Lung (tissue), 12 donors: ENCODE measurements around the gene ALCAM. TPM values are rescaled to one million over a fixed set of nuclear protein-coding genes. Genes with fewer than 3 reads are reported as not detected.
"Not testable (repeated sequence)": the region's sequence is repeated elsewhere in the genome, so short reads cannot be mapped to it uniquely, and the experiment has no call there.

Source experiments
- ATAC-seq: fragments of 200-7000 bp; cut with Tn5 transposase; one replicate; pipeline ENCODE4 v1.9.1; 2020; ENCODE audit warnings: moderate number of reproducible peaks; ENCODE audit not compliant: insufficient read depth, low FRiP score
- DNase-seq, 3 donors: peaks; one replicate each; pipeline ENCODE4 v3.0.0-alpha.2; 2013 to 2017
- H3K27ac ChIP-seq, 2 donors: one replicate each; pipeline ENCODE4 v1.5.1; 2013; ENCODE audit warnings: mild to moderate bottlenecking in 2 of 2, moderate library complexity in 2 of 2, control low read depth in 1 of 2, inconsistent platforms in 1 of 2, low read depth in 1 of 2, low read length in 1 of 2
- H3K27me3 ChIP-seq, 3 donors: one replicate each; pipeline ENCODE4 v1.5.1; 2013; ENCODE audit warnings: low read length in 2 of 3; ENCODE audit not compliant: control insufficient read depth in 3 of 3, insufficient read depth in 3 of 3
- H3K36me3 ChIP-seq, 4 donors: one replicate each; pipeline ENCODE4 v1.5.1; 2013; ENCODE audit warnings: low read length in 4 of 4, mild to moderate bottlenecking in 1 of 4, moderate library complexity in 1 of 4; ENCODE audit not compliant: control insufficient read depth in 4 of 4, insufficient read depth in 4 of 4
- H3K4me1 ChIP-seq, 5 donors: one replicate each; pipeline ENCODE4 v1.5.1; 2013; ENCODE audit warnings: low read length in 5 of 5, mild to moderate bottlenecking in 2 of 5, moderate library complexity in 1 of 5; ENCODE audit not compliant: control insufficient read depth in 5 of 5, insufficient read depth in 5 of 5
- H3K4me3 ChIP-seq: one replicate; pipeline ENCODE4 v1.5.1; 2013; ENCODE audit warnings: mild to moderate bottlenecking, control low read depth, moderate library complexity
- H3K9ac ChIP-seq, 2 donors: one replicate each; pipeline ENCODE4 v1.5.1; 2013; ENCODE audit warnings: low read length in 2 of 2, control low read depth in 1 of 2; ENCODE audit not compliant: insufficient read depth in 1 of 2
- H3K9me3 ChIP-seq, 4 donors: one replicate each; pipeline ENCODE4 v1.5.1; 2013; ENCODE audit warnings: low read length in 3 of 4, mild to moderate bottlenecking in 1 of 4, moderate library complexity in 1 of 4; ENCODE audit not compliant: control insufficient read depth in 4 of 4, insufficient read depth in 3 of 4
- CTCF ChIP-seq: IDR thresholded peaks from 2 replicates; pipeline ENCODE4 v1.5.1; 2012; ENCODE audit warnings: mild to moderate bottlenecking; ENCODE audit errors: control extremely low read depth, extremely low read depth
- WGBS, 2 donors: extraction: QIAGEN DNeasy Blood & Tissue Kit; methylation state at CpG; one replicate each; pipeline ENCODE4 v1.1.7; 2013; 5-methylcytosine and 5-hydroxymethylcytosine counted together
- polyA plus RNA-seq, 2 donors: library from polyadenylated mRNA; stranded (reverse); fragments of 200-250 nt; gene quantifications; one replicate each; pipeline ENCODE4 v1.2.1, GENCODE V29; 2013
- total RNA-seq, 2 donors: library from RNA; depleted of rRNA in 1 of 2; stranded (reverse); fragments of >200 nt in 1 of 2; gene quantifications; one replicate each; pipeline ENCODE4 v1.2.1, GENCODE V29; 2014 to 2021
- donor health status: control.
- donor health status: control.
- donor health status: Bipolar disorder and iron deficiency.
- donor health status: healthy.
- donor health status: DM: yes; HTN: yes; CAD: no.

ALCAM gene
- total and polyA plus RNA-seq, 4 donors, result 55.9 to 252 (median 109) TPM

GRCh38 chr3:105402287-105402801, 35.6 kb downstream of the ALCAM start:
- Histone ChIP-seq H3K27ac (no peak overlapping the region), H3K36me3 (peaks cover 0 to 2% (median 0%) of the 10 kb centered on the region in 4 donors), H3K9ac (no peak overlapping the region), H3K4me3 (no peak overlapping the region), H3K4me1 (peaks cover 0 to 5% (median 0%) of the 10 kb centered on the region in 5 donors), H3K9me3 (peaks cover 0 to 9% (median under 1%) of the 10 kb centered on the region in 4 donors), H3K27me3 (no peaks in the 10 kb centered on the region)
- no peak for ATAC-seq
- DNase-seq, result peak in 1 of 3 donors; percentile 25
- TF ChIP-seq CTCF, result no peak
- 93 to 99% methylated on average over 6 of the region's 6 CpGs for WGBS, 2 donors

GRCh38 chr3:105403034-105403433, 36.3 kb downstream of the ALCAM start:
- DNase-seq, H3K4me3 ChIP-seq, ATAC-seq, H3K27me3 ChIP-seq, H3K36me3 ChIP-seq, H3K9me3 ChIP-seq, H3K27ac ChIP-seq, H3K9ac ChIP-seq, H3K4me1 ChIP-seq: not testable (repeated sequence)
- 92 to 95% methylated on average over 9 of the region's 9 CpGs for WGBS, 2 donors

GRCh38 chr3:105406268-105406667, 39.6 kb downstream of the ALCAM start:
- no peak for DNase-seq
- no peaks in the 10 kb centered on the region for H3K4me1 ChIP-seq
- H3K27ac ChIP-seq, result no peak overlapping the region
- peaks cover 0 to 9% (median under 1%) of the 10 kb centered on the region in 4 donors for H3K9me3 ChIP-seq
- no peak for ATAC-seq
- WGBS, 2 donors, result 84 to 89% methylated on average over 2 of the region's 2 CpGs
- no peak overlapping the region for H3K4me3 ChIP-seq
- no peaks in the 10 kb centered on the region for H3K27me3 ChIP-seq
- TF ChIP-seq CTCF, result no peak
- no peak overlapping the region for H3K9ac ChIP-seq
- peaks cover 0 to 2% (median 0%) of the 10 kb centered on the region in 4 donors for H3K36me3 ChIP-seq

- ATAC-seq, result no peak
- TF ChIP-seq CTCF, result no peak
- Histone ChIP-seq H3K27me3 (no peaks in the 10 kb centered on the region), H3K4me3 (no peak overlapping the region), H3K4me1 (no peaks in the 10 kb centered on the region), H3K27ac (no peak overlapping the region), H3K36me3 (no peaks in the 10 kb centered on the region), H3K9me3 (no peaks in the 10 kb centered on the region), H3K9ac (no peak overlapping the region)
- no peak for DNase-seq
- 91 to 93% methylated on average over 2 of the region's 2 CpGs for WGBS, 2 donors
Observed at GRCh38 chr3:105409364-105409763, 42.7 kb downstream of the ALCAM start.
